Natural killer cell (primary cell): ENCODE results near the gene RAN. TPM values are rescaled to one million over a fixed set of nuclear protein-coding genes. Genes with fewer than 3 reads are reported as not detected.
"Not testable (repeated sequence)": the region's sequence is repeated elsewhere in the genome, so short reads cannot be mapped to it uniquely, and the experiment has no call there.

Experiments used
- ATAC-seq, 3 donors: fragments of 150-1000 bp in 2 of 3; fragments of 200-7000 bp in 1 of 3; cut with Tn5 transposase; 1 replicate in 1 of 3; 2 replicates in 2 of 3; pipeline ENCODE4 v1.10.0; 2021; ENCODE audit warnings: mild to moderate bottlenecking in 2 of 3, moderate library complexity in 2 of 3
- DNase-seq, 2 donors: peaks; one replicate each; pipeline versions ENCODE4 v3.0.0 to v3.0.0-alpha.2; 2013 to 2021; ENCODE audit warnings: mixed read lengths in 1 of 2
- H3K27ac ChIP-seq: one replicate; pipeline ENCODE4 v1.5.1; 2013; ENCODE audit warnings: mild to moderate bottlenecking, low read length
- H3K27me3 ChIP-seq: one replicate; pipeline ENCODE4 v1.6.1; 2013; ENCODE audit warnings: low read length; ENCODE audit not compliant: control insufficient read depth, insufficient read depth
- H3K36me3 ChIP-seq: one replicate; pipeline ENCODE4 v1.6.1; 2013; ENCODE audit warnings: low read length; ENCODE audit not compliant: control insufficient read depth, insufficient read depth
- H3K4me1 ChIP-seq: one replicate; pipeline ENCODE4 v1.6.1; 2013; ENCODE audit warnings: low read length; ENCODE audit not compliant: control insufficient read depth, insufficient read depth
- H3K4me3 ChIP-seq: one replicate; pipeline ENCODE4 v1.5.1; 2013; ENCODE audit warnings: low read length
- H3K9me3 ChIP-seq: one replicate; pipeline ENCODE4 v1.6.1; 2013; ENCODE audit warnings: low read length; ENCODE audit not compliant: control insufficient read depth, insufficient read depth
- H3K27ac Mint-ChIP-seq, 2 donors: one replicate each; pipeline ENCODE4 v1.8.0; 2022; ENCODE audit warnings: mild to moderate bottlenecking in 2 of 2, mixed read lengths in 2 of 2, moderate library complexity in 1 of 2
- H3K27me3 Mint-ChIP-seq, 2 donors: one replicate each; pipeline ENCODE4 v1.8.0; 2022; ENCODE audit warnings: low read depth in 2 of 2, mixed read lengths in 2 of 2
- H3K36me3 Mint-ChIP-seq: one replicate; pipeline ENCODE4 v1.8.0; 2022; ENCODE audit warnings: mixed read lengths
- H3K4me1 Mint-ChIP-seq, 2 donors: one replicate each; pipeline ENCODE4 v1.8.0; 2022; ENCODE audit warnings: mixed read lengths in 2 of 2
- H3K4me3 Mint-ChIP-seq: one replicate; pipeline ENCODE4 v1.8.0; 2022; ENCODE audit warnings: mild to moderate bottlenecking, moderate library complexity, mixed read lengths
- H3K9me3 Mint-ChIP-seq, 2 donors: one replicate each; pipeline ENCODE4 v1.8.0; 2022; ENCODE audit warnings: mixed read lengths in 2 of 2
- WGBS: methylation state at CpG from one replicate; pipeline ENCODE4 v1.1.7; 2013; ENCODE audit warnings: missing lambda C conversion rate; ENCODE audit not compliant: insufficient coverage; 5-methylcytosine and 5-hydroxymethylcytosine counted together
- intact Hi-C: fragments of 100-400 bp; cut with micrococcal nuclease; formaldehyde crosslinking; loops from one replicate; pipeline ENCODE4 v1.14.2; 2022
- total RNA-seq, 4 donors: library from RNA; stranded (reverse); fragments of 120-200 nt in 1 of 4; gene quantifications; one replicate each; pipeline versions ENCODE4 v1.2.3 to v1.2.4, GENCODE V29; 2013 to 2022
- TF ChIP-seq, protein P1 (sequence below): fragments of 200-600 bp; IDR thresholded peaks from one replicate; pipeline ENCODE4 v1.8.0; 2022; ENCODE audit warnings: antibody characterized with exemption

Gene RAN
- total RNA-seq, 3 donors from 2014 or later (not counting 1 experiment from before 2014, with no cell fraction given), result 244 to 264 (median 247) TPM

DNA sequence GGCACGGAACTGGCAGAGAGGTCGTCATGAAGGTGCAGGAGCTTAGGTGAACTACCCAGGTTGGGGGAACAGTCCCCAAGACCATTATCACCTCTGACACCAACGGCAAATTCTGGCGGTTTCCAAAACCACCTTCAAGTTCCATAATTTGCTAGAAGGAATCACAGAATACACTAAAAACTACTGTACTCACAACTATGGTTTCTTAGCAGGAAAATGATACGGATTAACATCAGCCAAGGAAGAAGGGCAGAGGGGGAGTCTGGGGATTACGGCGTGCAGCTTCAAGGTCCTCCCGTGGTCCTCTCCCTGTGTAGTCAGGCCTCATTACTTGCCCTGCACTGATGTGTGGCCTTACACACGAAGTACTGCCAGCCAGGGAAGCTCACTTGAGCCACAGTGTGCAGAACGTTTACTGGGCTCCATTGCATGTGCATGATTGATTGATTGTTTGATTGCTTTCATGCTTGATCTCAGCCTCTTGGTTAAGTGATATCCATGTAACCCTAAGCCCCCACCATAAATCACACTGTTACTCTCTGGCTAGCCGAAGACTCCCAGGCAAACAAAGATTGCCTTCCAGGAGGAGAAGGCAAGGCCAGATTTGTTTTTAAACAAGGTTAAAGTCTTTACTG is 32.0 kb upstream of the RAN start:
- intact Hi-C loops, result loop anchor here (2.0 kb wide), 1 partner anchor 31 kb away; no protein-coding TSS in a partner anchor
- DNase-seq (peak in 1 of 2 donors; percentile 15), ATAC-seq (no peak)
- Mint-ChIP-seq H3K36me3 (no peaks in the 10 kb centered on the region), H3K27me3 (peaks cover 1 to 2% of the 10 kb centered on the region in 2 donors), H3K9me3 (no peaks in the 10 kb centered on the region), H3K27ac (peak overlapping the region in 1 of 2 donors; percentile 72), H3K4me3 (peak overlapping the region; percentile 84), H3K4me1 (peaks cover 7 to 16% of the 10 kb centered on the region in 2 donors)
- Histone ChIP-seq H3K9me3 (no peaks in the 10 kb centered on the region), H3K36me3 (no peaks in the 10 kb centered on the region), H3K27me3 (no peaks in the 10 kb centered on the region), H3K4me3 (peak overlapping the region; percentile 58), H3K27ac (no peak overlapping the region), H3K4me1 (peaks cover 19% of the 10 kb centered on the region)
- TF ChIP-seq, protein P1, sequence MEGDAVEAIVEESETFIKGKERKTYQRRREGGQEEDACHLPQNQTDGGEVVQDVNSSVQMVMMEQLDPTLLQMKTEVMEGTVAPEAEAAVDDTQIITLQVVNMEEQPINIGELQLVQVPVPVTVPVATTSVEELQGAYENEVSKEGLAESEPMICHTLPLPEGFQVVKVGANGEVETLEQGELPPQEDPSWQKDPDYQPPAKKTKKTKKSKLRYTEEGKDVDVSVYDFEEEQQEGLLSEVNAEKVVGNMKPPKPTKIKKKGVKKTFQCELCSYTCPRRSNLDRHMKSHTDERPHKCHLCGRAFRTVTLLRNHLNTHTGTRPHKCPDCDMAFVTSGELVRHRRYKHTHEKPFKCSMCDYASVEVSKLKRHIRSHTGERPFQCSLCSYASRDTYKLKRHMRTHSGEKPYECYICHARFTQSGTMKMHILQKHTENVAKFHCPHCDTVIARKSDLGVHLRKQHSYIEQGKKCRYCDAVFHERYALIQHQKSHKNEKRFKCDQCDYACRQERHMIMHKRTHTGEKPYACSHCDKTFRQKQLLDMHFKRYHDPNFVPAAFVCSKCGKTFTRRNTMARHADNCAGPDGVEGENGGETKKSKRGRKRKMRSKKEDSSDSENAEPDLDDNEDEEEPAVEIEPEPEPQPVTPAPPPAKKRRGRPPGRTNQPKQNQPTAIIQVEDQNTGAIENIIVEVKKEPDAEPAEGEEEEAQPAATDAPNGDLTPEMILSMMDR, result no peak
- 83% methylated on average over 10 of the region's 11 CpGs for WGBS

DNA sequence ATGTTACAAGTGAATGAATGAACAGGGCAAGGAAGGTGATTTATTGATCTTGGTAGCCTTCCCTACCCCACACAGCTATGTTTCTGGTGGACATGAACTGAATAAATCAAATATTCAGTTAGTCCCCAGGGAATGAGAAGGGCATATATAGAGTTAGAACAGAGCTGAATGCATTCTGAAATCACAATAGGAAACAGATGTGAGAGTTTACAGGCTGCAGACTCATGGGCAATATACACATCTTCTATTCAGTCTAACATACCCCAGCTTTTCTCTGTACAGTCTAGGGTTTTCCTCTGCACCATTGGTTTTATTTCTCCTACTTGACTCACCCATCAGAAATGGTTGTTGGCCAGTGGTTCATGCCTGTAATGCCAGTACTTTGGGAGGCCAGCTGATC is 25.5 kb upstream of the RAN start:
- intact Hi-C loops, result no loop called here
- no peaks in the 10 kb centered on the region for H3K4me1 Mint-ChIP-seq
- no peak overlapping the region for H3K4me3 ChIP-seq
- no peak overlapping the region for H3K4me3 Mint-ChIP-seq
- no peaks in the 10 kb centered on the region for H3K9me3 ChIP-seq
- H3K27me3 Mint-ChIP-seq, result peaks cover 12 to 15% of the 10 kb centered on the region in 2 donors
- no peaks in the 10 kb centered on the region for H3K9me3 Mint-ChIP-seq
- H3K27me3 ChIP-seq, result no peaks in the 10 kb centered on the region
- H3K27ac ChIP-seq, result no peak overlapping the region
- TF ChIP-seq, protein P1, result no peak
- H3K36me3 Mint-ChIP-seq, result no peaks in the 10 kb centered on the region
- H3K4me1 ChIP-seq, result no peaks in the 10 kb centered on the region
- H3K36me3 ChIP-seq, result no peaks in the 10 kb centered on the region
- ATAC-seq (no peak), DNase-seq (no peak)
- H3K27ac Mint-ChIP-seq, result no peak overlapping the region

DNA sequence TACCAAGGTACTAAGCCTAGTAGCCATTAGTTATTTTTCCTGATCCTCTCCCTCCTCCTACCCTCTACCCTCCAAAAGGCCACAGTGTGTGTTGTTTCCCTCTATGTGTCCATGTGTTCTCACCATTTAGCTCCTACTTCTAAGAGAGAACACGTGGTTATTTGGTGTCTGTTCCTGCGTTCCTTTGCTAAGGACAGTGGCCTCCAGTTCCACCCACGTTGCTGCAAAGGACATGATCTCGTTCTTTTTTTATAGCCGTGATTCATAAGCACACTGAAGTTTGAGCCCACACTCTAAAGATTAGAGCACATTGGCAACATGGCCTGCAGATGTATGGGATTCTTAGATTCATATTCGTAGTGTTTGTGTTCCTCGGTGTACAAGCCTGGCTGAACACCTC is 24.8 kb upstream of the RAN start:
- H3K36me3 Mint-ChIP-seq, result no peaks in the 10 kb centered on the region
- no peak overlapping the region for H3K4me3 Mint-ChIP-seq
- H3K4me1 Mint-ChIP-seq, result no peaks in the 10 kb centered on the region
- 87% methylated on average over 7 of the region's 7 CpGs for WGBS
- no peaks in the 10 kb centered on the region for H3K36me3 ChIP-seq
- no peaks in the 10 kb centered on the region for H3K9me3 Mint-ChIP-seq
- TF ChIP-seq, protein P1, result no peak
- H3K4me3 ChIP-seq, result no peak overlapping the region
- ATAC-seq, result no peak
- peaks cover 12 to 15% of the 10 kb centered on the region in 2 donors for H3K27me3 Mint-ChIP-seq
- intact Hi-C loops, result no loop called here
- no peak for DNase-seq
- H3K4me1 ChIP-seq, result no peaks in the 10 kb centered on the region
- H3K27me3 ChIP-seq, result no peaks in the 10 kb centered on the region
- H3K9me3 ChIP-seq, result no peaks in the 10 kb centered on the region
- no peak overlapping the region for H3K27ac ChIP-seq
- no peak overlapping the region for H3K27ac Mint-ChIP-seq

DNA sequence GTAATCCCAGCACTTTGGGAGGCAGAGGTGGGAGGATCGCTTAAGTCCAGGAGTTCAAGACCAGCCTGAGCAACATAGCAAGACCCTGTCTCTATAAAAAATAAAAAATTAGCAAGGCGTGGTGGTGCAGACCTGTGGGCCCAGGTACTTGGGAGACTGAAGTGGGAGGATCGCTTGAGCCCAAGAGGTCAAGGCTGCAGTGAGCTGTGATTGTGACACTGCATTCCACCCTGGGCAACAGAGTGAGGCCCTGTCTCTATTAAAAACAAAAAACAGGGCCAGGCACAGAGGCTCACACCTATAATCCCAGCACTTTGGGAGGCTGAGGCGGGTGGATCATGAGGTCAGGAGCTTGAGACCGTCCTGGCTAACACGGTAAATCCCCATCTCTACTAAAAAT is 23.8 kb upstream of the RAN start:
- H3K9me3 Mint-ChIP-seq, H3K4me1 ChIP-seq, H3K27ac Mint-ChIP-seq, H3K4me3 Mint-ChIP-seq, H3K27ac ChIP-seq, DNase-seq, H3K9me3 ChIP-seq, H3K36me3 ChIP-seq, H3K36me3 Mint-ChIP-seq, intact Hi-C loops, H3K4me1 Mint-ChIP-seq, H3K4me3 ChIP-seq, H3K27me3 ChIP-seq, ATAC-seq: not testable (repeated sequence)
- WGBS, result 97% methylated on average over 6 of the region's 6 CpGs
- peaks cover 15 to 21% of the 10 kb centered on the region in 2 donors for H3K27me3 Mint-ChIP-seq

DNA sequence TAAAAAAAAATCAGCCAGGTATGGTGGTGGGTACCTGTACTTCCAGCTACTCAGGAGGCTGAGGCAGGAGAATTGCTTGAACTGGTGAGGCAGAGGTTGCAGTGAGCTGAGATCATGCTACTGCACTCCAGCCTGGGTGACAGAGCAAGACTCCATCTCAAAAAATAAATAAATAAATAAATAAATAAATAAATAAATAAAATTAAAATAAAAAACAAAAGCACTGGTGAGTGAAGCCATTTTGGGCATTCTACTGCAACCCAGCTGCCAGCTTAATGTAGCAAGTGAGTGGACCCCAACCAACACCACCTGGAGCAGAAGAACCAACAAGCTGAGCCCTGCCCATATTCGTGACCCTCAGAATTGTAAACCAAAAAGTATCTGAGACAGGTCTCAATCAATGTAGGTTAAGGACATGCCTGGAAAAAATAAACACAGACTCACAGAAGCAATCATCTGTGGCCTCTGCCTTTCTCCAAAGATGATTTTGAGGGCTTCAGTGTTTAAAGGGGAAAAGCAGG is 23.0 kb upstream of the RAN start:
- H3K9me3 ChIP-seq, H3K4me3 ChIP-seq, H3K4me1 ChIP-seq, H3K36me3 Mint-ChIP-seq, H3K36me3 ChIP-seq, H3K27me3 ChIP-seq, H3K27ac ChIP-seq, H3K4me1 Mint-ChIP-seq, H3K4me3 Mint-ChIP-seq, H3K9me3 Mint-ChIP-seq, H3K27ac Mint-ChIP-seq, ATAC-seq, DNase-seq, intact Hi-C loops: not testable (repeated sequence)
- H3K27me3 Mint-ChIP-seq, result peaks cover 16 to 23% of the 10 kb centered on the region in 2 donors
- 100% methylated on average over 1 of the region's 1 CpG for WGBS
